GM23248 (cell line): ENCODE measurements around the gene ADGRD1. TPM values are rescaled to one million over a fixed set of nuclear protein-coding genes. Genes with fewer than 3 reads are reported as not detected.

ENCODE experiments used
- DNase-seq: peaks from one replicate; pipeline ENCODE4 v3.0.0-alpha.2; 2015
- H2AFZ ChIP-seq: fragments of 200-600 bp; sonication (generic); 2 replicates; pipeline ENCODE4 v1.6.1; 2016; ENCODE audit warnings: antibody characterized with exemption
- H3F3A ChIP-seq: fragments of 200-600 bp; sonication (generic); 2 replicates; pipeline ENCODE4 v1.6.1; 2016; ENCODE audit warnings: mild to moderate bottlenecking, antibody characterized with exemption, mixed run types; ENCODE audit not compliant: insufficient read depth
- H3K27ac ChIP-seq: fragments of 200-600 bp; sonication (generic); 2 replicates; pipeline ENCODE4 v1.5.1; 2016; ENCODE audit warnings: mild to moderate bottlenecking
- H3K27me3 ChIP-seq: fragments of 200-600 bp; sonication (generic); replicated peaks from 2 replicates; pipeline ENCODE4 v1.6.1; 2016; ENCODE audit warnings: mild to moderate bottlenecking; ENCODE audit not compliant: insufficient read depth
- H3K36me3 ChIP-seq: fragments of 200-600 bp; sonication (generic); 2 replicates; pipeline ENCODE4 v1.6.1; 2016; ENCODE audit warnings: low read depth, mild to moderate bottlenecking
- H3K4me1 ChIP-seq: fragments of 200-600 bp; sonication (generic); 2 replicates; pipeline ENCODE4 v1.6.1; 2016; ENCODE audit warnings: mild to moderate bottlenecking; ENCODE audit not compliant: insufficient read depth
- H3K4me2 ChIP-seq: fragments of 200-600 bp; sonication (generic); one replicate; pipeline ENCODE4 v1.6.1; 2016; ENCODE audit warnings: mild to moderate bottlenecking; ENCODE audit not compliant: unreplicated experiment
- H3K4me3 ChIP-seq: fragments of 200-600 bp; sonication (generic); 2 replicates; pipeline ENCODE4 v1.5.1; 2016; ENCODE audit warnings: mild to moderate bottlenecking
- H3K79me2 ChIP-seq: fragments of 200-600 bp; sonication (generic); 2 replicates; pipeline ENCODE4 v1.6.1; 2016; ENCODE audit warnings: mild to moderate bottlenecking; ENCODE audit not compliant: insufficient read depth
- H3K9ac ChIP-seq: fragments of 200-600 bp; sonication (generic); 2 replicates; pipeline ENCODE4 v1.6.1; 2016; ENCODE audit warnings: mild to moderate bottlenecking
- H3K9me2 ChIP-seq: fragments of 200-600 bp; sonication (generic); 2 replicates; pipeline ENCODE4 v1.6.1; 2016; ENCODE audit warnings: mixed run types, mild to moderate bottlenecking, moderate library complexity; ENCODE audit not compliant: insufficient read depth
- H3K9me3 ChIP-seq: fragments of 200-600 bp; sonication (generic); one replicate; pipeline ENCODE4 v1.6.1; 2017; ENCODE audit warnings: low read depth
- H4K20me1 ChIP-seq: fragments of 200-600 bp; sonication (generic); 2 replicates; pipeline ENCODE4 v1.6.0; 2016; ENCODE audit not compliant: insufficient read depth
- EZH2 ChIP-seq: fragments of 200-600 bp; sonication (generic); IDR thresholded peaks from 2 replicates; pipeline ENCODE4 v1.6.1; 2018; ENCODE audit warnings: antibody characterized with exemption, mild to moderate bottlenecking; ENCODE audit not compliant: insufficient read depth, poor library complexity, severe bottlenecking
- EZH2phosphoT487 ChIP-seq: fragments of 200-600 bp; sonication (generic); IDR thresholded peaks from 2 replicates; pipeline ENCODE4 v1.6.1; 2018; ENCODE audit warnings: antibody characterized with exemption, moderate library complexity, mild to moderate bottlenecking, low read depth; ENCODE audit not compliant: insufficient read depth
- WGBS, 2 experiments: methylation state at CpG; one replicate each; pipeline ENCODE4 v1.1.6; 2015 to 2017; ENCODE audit warnings: low lambda C conversion rate in 2 of 2, low coverage in 1 of 2; ENCODE audit errors: missing lambda C conversion rate in 2 of 2; 5-methylcytosine and 5-hydroxymethylcytosine counted together
- in situ Hi-C: fragments of 300-500 bp; cut with MboI; formaldehyde crosslinking; loops from 2 replicates; pipeline ENCODE4 v1.15.0; 2020
- polyA plus RNA-seq: library from polyadenylated mRNA; unstranded; fragments of >200 nt; fragmentation: Nextera tagmentation; extraction: Ambion mirVana; gene quantifications from 2 replicates; pipeline ENCODE4 v1.2.1, GENCODE V29; 2016
- total RNA-seq: library from RNA; depleted of rRNA; stranded (reverse); fragments of >200 nt; shearing (Covaris generic); gene quantifications from 2 replicates; pipeline ENCODE4 v1.2.3, GENCODE V29; 2014

ADGRD1 gene
- total and polyA plus RNA-seq, 2 experiments from 2014 or later = 7.9 to 11.2 TPM

DNA sequence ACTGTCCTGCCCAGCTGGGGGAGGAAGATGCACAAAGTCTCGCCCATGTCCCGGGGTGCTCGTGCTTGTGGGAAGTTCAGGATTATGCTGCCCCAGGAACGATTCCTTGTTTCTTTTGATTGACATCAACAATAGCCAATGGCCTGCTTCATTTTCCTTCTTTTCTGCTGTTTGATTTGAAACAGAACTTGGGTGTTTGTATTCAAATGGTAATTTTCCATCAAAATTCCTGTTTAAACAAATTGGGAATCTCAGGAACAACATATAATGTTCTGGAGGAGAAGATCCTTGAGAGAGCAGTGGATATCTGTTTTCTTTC, 97.4 kb downstream of the ADGRD1 start:
- Histone ChIP-seq H2AFZ (no peak overlapping the region), H3K27me3 (no peaks in the 10 kb centered on the region), H3K79me2 (no peaks in the 10 kb centered on the region), H3K4me1 (no peaks in the 10 kb centered on the region), H3K9me3 (no peaks in the 10 kb centered on the region), H4K20me1 (no peaks in the 10 kb centered on the region), H3K4me2 (no peak overlapping the region), H3K36me3 (no peaks in the 10 kb centered on the region), H3F3A (no peaks in the 10 kb centered on the region), H3K27ac (no peak overlapping the region), H3K9me2 (no peaks in the 10 kb centered on the region), H3K4me3 (no peak overlapping the region), H3K9ac (no peak overlapping the region)
- no peak for DNase-seq
- 71 to 77% methylated on average over 4 of the region's 4 CpGs for WGBS, 2 experiments
- in situ Hi-C loops = no loop called here
- no peak for TF ChIP-seq EZH2
- TF ChIP-seq EZH2phosphoT487 = no peak

GRCh38 chr12:131052063-131052781, 98.5 kb downstream of the ADGRD1 start:
- TF ChIP-seq EZH2phosphoT487 (no peak), EZH2 (no peak)
- H3K36me3 ChIP-seq = no peaks in the 10 kb centered on the region
- no peaks in the 10 kb centered on the region for H3K79me2 ChIP-seq
- H2AFZ ChIP-seq = no peak overlapping the region
- H3K4me1 ChIP-seq = no peaks in the 10 kb centered on the region
- no peak overlapping the region for H3K4me2 ChIP-seq
- H3F3A ChIP-seq = no peaks in the 10 kb centered on the region
- no peaks in the 10 kb centered on the region for H3K9me3 ChIP-seq
- no peak for DNase-seq
- no peaks in the 10 kb centered on the region for H3K9me2 ChIP-seq
- in situ Hi-C loops = no loop called here
- H4K20me1 ChIP-seq = no peaks in the 10 kb centered on the region
- no peak overlapping the region for H3K27ac ChIP-seq
- no peak overlapping the region for H3K9ac ChIP-seq
- no peaks in the 10 kb centered on the region for H3K27me3 ChIP-seq
- 67 to 68% methylated on average over 15 of the region's 15 CpGs for WGBS, 2 experiments
- H3K4me3 ChIP-seq = no peak overlapping the region

DNA sequence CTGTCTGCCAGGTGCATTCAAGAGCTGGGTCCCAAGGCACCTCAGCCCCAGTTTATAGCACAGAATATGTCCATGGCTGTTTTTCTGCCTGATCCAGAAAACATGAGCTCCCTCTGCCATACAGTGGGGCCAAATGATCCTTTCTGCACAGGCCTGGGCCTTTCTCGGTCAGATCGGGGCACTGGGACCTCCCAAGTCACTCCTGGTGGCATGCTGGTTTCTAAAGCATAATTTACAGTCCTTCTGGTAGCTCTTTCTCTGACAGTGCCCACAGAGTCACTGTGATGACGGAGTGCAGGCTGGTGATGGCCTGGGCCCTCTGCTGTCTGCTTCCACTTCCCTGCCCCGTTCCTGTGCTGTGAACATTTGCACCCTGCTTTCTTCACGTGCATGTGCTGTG, 99.2 kb downstream of the ADGRD1 start:
- TF ChIP-seq EZH2phosphoT487 (no peak), EZH2 (no peak)
- no peak overlapping the region for H3K9ac ChIP-seq
- H3K4me1 ChIP-seq = no peaks in the 10 kb centered on the region
- H3K9me2 ChIP-seq = no peaks in the 10 kb centered on the region
- no peak overlapping the region for H3K4me3 ChIP-seq
- WGBS, 2 experiments = 47 to 51% methylated on average over 5 of the region's 5 CpGs
- no peaks in the 10 kb centered on the region for H4K20me1 ChIP-seq
- H2AFZ ChIP-seq = no peak overlapping the region
- H3K9me3 ChIP-seq = no peaks in the 10 kb centered on the region
- DNase-seq = no peak
- H3K79me2 ChIP-seq = no peaks in the 10 kb centered on the region
- in situ Hi-C loops = no loop called here
- H3K27ac ChIP-seq = no peak overlapping the region
- H3K27me3 ChIP-seq = no peaks in the 10 kb centered on the region
- H3F3A ChIP-seq = no peaks in the 10 kb centered on the region
- no peak overlapping the region for H3K4me2 ChIP-seq
- no peaks in the 10 kb centered on the region for H3K36me3 ChIP-seq

GRCh38 chr12:131053567-131053966, 99.9 kb downstream of the ADGRD1 start:
- no peak overlapping the region for H3K9ac ChIP-seq
- H2AFZ ChIP-seq = no peak overlapping the region
- TF ChIP-seq EZH2phosphoT487 (no peak), EZH2 (no peak)
- no peaks in the 10 kb centered on the region for H3K9me3 ChIP-seq
- no peak for DNase-seq
- H3K4me3 ChIP-seq = no peak overlapping the region
- H3K9me2 ChIP-seq = no peaks in the 10 kb centered on the region
- no peaks in the 10 kb centered on the region for H3K27me3 ChIP-seq
- no peaks in the 10 kb centered on the region for H3F3A ChIP-seq
- H3K27ac ChIP-seq = no peak overlapping the region
- no peaks in the 10 kb centered on the region for H3K36me3 ChIP-seq
- H3K79me2 ChIP-seq = no peaks in the 10 kb centered on the region
- H3K4me2 ChIP-seq = no peak overlapping the region
- WGBS, 2 experiments = 73 to 76% methylated on average over 6 of the region's 6 CpGs
- H4K20me1 ChIP-seq = no peaks in the 10 kb centered on the region
- no peaks in the 10 kb centered on the region for H3K4me1 ChIP-seq
- in situ Hi-C loops = no loop called here
